Stimulated activated CD4-positive, alpha-beta T cell treated with anti-CD3 and anti-CD28 coated beads, Interleukin-12 subunit alpha, Interleukin-12 subunit beta, amount 100 ng/mL, for 48 hours (primary cell): ENCODE measurements around the gene GAGE12J.
"Not testable (repeated sequence)": the region's sequence is repeated elsewhere in the genome, so short reads cannot be mapped to it uniquely, and the experiment has no call there.

ENCODE experiments used
- DNase-seq, 3 donors: peaks; one replicate each; pipeline ENCODE4 v3.0.0-alpha.2; 2020; ENCODE audit warnings: low read depth in 2 of 3, low spot score in 1 of 3

GAGE12J gene

GRCh38 chrX:49321737-49322136 is at the start of gene GAGE12J:
Gene GAGE12J, plus strand, starts transcription at chrX:49322037. Its CDS starts 1,157 bp downstream, at chrX:49323194.
- DNase-seq, result not testable (repeated sequence)

GRCh38 chrX:49272421-49272820 is 49.4 kb upstream of the GAGE12J start:
- no peak for DNase-seq

- DNase-seq, result peak in 2 of 3 donors; percentile 18 to 30
These were observed 48.6 kb upstream of the GAGE12J start for GRCh38 chrX:49273181-49273727.

DNA sequence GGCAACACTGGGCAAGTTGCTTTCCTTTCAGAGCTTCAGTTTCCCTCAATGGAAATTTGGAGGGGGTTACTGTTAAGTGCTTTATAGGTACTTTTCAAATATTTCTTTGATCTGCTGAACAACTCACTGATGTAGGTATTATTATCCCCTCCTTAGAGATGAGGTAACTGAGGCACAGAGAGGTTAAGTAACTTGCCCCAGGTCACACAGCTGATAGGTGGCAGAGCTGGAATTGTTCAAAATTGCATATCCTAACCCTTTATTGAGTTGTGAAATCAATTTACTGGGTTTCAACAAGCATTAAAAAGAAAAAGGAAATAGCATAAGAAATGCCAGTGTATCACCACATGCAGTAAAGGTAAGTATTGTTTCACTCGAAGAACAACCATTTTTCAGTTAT is 45.6 kb upstream of the GAGE12J start:
- DNase-seq, result no peak

DNA sequence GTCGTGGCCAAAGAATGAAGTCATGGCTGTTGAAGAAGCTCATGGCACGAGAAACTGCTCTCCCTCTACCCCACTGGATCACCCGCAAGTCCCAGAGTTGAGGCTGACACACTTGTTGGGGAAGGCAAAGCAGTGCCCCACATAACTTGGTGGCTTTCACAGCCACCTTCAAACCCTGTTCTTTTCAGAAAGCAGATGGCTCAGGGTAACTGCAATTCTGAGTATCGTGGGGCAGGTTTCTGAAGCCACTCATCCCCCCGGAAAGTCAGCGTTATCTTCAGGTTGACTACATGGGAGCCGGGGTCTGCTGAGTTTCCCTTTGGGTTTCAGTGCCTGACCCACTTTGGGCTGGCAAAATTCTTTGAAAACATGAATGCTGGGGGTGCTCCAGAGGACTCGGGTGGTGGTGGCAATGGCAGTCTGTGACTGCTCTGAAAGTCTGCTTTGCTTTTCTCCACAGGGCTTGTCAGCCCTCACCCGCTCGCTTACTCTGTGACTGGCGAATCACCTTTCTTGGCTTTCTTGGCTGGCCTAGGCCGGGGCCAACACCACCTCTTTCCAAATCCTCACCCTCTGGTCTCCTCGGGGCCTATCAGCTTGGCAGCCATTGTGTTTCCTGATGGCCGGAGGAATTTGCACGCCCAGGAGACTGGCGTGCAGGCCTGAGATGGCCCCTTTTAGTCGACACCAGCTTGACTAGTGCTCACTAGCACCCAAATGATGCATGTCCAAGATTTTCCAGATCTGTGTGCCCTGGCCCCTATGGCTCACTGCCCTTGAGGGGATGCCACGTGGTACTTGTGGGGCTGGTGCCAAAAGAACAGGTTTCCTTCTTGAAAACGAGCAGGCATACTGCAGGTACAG is 44.9 kb upstream of the GAGE12J start:
- DNase-seq, result no peak

GRCh38 chrX:49277535-49277830 is 44.4 kb upstream of the GAGE12J start:
- DNase-seq, result no peak

- DNase-seq, result no peak
These were observed 43.8 kb upstream of the GAGE12J start for GRCh38 chrX:49278081-49278480.

DNA sequence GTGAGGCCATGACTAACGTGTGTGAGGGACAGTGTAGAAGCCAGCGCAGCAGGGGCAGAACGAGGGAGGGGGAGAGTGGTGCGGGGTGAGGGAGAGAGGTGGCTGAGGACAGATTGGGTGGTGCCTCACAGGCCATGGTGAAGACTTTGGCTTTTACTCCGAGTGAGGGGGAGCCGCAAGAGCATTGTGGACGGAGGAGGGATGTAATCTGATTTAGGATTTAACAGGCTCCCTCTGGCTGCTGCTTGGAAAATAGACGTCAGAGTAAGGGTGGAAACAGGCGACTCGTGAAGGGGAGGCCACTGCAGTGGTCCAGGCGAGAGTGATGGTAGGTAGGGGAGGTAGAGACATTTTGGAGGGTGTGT is 39.2 kb upstream of the GAGE12J start:
- no peak for DNase-seq

DNA sequence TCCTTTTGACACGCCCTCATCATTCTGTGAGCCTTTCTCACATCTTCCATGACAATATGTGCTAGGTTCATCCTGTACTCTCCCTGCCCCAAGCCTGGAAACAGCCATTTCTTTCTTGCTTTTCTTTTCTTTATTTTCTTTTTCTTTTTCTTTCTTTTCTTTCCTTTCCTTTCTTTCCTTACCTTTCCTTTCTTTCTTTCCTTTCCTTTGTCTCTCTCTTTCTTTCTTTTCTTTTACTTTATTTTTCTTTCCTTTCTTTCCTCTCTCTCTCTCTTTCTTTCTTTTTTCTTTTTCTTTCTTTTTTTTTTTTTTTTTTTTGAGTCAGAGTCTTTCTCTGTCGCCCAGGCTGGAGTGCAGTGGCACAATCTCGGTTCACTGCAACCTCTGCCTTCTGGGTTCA is 37.6 kb upstream of the GAGE12J start:
- no peak for DNase-seq

GRCh38 chrX:49286136-49286535 is 35.7 kb upstream of the GAGE12J start:
- DNase-seq, result no peak

GRCh38 chrX:49286581-49286980 is 35.3 kb upstream of the GAGE12J start:
- no peak for DNase-seq

DNA sequence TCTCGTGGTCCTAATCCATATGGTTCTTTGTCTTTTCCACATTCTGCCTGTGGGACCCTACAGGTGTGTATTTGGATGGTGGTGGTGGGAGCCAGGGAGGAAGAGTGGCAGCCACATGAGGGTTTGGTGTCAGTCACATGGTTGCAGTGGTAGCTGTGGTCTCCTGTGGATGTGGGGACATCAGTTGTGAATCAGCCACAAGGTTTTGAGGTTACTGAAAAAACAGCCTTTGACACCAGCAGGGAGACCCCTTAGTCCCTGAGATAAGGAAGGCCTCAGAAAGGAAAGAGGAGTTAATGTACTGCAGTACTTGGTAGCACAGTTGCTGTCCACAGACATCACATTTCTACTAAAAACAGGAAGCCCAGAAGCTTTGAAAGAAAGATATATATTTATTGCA is 34.2 kb upstream of the GAGE12J start:
- no peak for DNase-seq

GRCh38 chrX:49290215-49290614 is 31.6 kb upstream of the GAGE12J start:
- no peak for DNase-seq

DNA sequence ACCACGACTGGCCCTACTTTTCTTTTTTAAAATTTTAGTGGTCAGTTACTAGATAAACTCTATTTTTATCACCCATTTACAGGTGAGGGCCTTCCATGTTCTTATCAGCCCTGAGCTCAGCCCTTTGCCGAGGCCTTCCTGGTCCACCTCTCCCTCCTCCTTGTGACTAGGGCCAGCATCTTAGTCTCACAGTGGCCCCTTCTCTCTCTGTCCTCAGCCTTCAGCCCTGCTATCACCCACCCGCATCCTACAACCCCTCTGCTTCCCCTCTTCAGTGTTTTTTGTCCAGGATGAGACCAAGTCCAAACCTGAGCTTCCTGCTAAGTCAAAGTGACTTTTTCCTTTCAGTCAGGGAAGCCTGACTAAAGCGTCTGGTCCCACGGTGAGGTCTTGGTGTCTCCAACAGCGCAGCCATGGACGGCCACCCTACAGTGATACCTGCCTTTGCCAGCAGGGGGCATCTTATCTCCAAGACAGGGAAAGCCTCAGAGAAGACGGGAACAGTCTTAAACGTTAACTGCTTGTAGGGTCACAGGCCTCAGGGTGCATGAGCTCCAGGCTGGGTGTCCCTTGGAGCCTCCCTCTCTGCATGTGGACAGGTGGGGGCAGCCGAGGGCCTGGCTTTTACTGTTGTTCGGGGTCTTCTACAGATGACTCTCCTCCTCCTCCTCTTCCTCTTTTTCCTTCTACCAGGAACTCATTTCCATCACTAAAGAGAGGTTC is 30.1 kb upstream of the GAGE12J start:
- DNase-seq, result peak; percentile 54 to 85 (median 60)

- no peak for DNase-seq
These were observed 29.2 kb upstream of the GAGE12J start for GRCh38 chrX:49292400-49293362.

DNA sequence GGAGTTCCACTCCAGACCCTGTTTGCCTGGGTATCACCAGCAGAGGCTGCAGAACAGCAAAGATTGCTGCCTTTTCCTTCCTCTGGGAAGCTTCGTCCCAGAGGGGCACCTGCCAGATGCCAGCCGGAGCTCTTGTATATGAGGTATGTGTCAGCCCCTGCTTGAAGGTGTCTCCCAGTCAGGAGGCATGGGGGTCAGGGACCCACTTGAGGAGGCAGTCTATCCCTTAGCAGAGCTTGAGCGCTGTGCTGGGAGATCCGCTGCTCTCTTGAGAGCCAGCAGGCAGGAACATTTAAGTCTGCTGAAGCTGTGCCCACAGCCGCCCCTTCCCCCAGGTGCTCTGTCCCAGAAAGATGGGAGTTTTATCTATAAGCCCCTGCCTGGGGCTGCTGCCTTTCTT is 22.5 kb upstream of the GAGE12J start:
- not testable (repeated sequence) for DNase-seq

- no peak for DNase-seq
These were observed 21.1 kb upstream of the GAGE12J start for GRCh38 chrX:49300703-49301102.

DNA sequence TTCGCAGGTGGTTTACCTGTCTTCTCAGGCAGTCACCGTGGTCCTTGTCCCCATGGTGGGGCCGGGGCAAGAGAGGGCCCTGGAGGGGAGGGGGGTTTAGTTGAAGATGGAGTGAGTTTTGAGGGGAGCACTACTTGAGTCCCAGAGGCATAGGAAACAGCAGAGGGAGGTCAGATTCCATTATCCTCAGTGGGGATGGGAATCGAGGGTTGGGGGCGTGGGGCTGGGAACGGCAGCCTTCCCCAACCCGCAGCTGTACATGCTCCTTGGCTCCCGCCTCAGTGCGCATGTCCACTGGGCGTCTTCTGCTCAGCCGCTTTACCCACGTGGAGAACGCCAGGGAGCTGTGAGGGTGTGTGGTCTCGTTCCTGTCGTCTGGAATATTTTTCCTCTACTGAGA is 18.5 kb upstream of the GAGE12J start, which contains the start of gene GAGE10:
Gene GAGE10 (plus strand): TSS at position 301 of the 400 bp plus-strand sequence. CDS start 1,214 bp downstream, outside the sequence.
- DNase-seq, result no peak

- DNase-seq, result not testable (repeated sequence)
These were observed 14.1 kb upstream of the GAGE12J start for GRCh38 chrX:49307775-49308174.

DNA sequence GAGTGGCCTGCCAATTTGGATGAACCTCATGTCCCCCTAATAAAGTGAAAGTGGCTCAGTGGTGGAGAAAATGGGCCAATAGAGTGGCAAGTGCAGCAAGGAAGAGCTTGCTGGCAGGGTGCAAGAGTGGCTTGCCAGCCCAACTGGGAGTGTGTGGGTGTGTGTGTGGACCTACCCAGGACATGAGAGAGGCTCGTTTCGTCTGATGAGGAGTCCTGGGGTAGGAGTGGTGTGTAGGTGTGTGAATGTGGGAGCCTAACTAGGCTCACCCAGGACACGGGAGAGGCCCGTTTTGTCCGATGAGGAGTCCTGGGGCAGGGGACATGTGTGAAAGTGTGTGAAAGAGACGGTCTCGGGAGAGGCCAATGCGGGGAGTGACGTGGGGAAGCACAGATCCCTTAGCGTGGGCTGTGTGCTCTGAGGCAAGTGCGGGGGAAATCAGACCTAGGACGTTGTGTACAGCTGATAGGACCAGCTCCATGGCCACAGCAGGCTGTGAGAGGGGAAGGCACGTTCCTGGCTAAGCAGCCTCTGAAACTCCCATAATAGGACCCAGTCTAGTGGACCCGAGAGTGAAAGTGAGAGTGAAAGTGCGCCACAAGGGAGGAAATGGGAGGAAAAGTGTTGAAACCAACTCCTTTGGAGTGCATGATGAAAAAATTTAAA is 13.1 kb upstream of the GAGE12J start:
- no peak for DNase-seq
